IMR-90 (cell line): Measurements from ENCODE around the gene FBXL7. TPM values are rescaled to one million over a fixed set of nuclear protein-coding genes. Genes with fewer than 3 reads are reported as not detected.

Experiments used
- ATAC-seq: fragments of 200-7000 bp; cut with Tn5 transposase; 2 replicates; pipeline ENCODE4 v1.9.1; 2020; ENCODE audit warnings: low read depth, mild to moderate bottlenecking, moderate library complexity
- BruUV-seq: library from RNA; stranded (reverse); fragments of 400-500 nt; replicated peaks from 2 replicates; lab custom pipeline; 2021; lab: Mats Ljungman, UMichigan
- CTCF ChIA-PET: fragments of 300-600 bp; formaldehyde crosslinking; extraction: SDS; loops from one replicate; lab custom pipeline; 2021; ENCODE audit warnings: antibody characterized with exemption; lab: Yijun Ruan, JAX
- POLR2A ChIA-PET: fragments of 300-600 bp; sonication (Branson Sonifier 250); formaldehyde crosslinking; loops from one replicate; lab custom pipeline; 2022; ENCODE audit warnings: antibody characterized with exemption; ENCODE audit not compliant: unreplicated experiment; lab: Charles Lee
- DNase-seq: peaks from one replicate; pipeline ENCODE4 v3.0.0; 2013
- H2AFZ ChIP-seq: replicated peaks from 2 replicates; pipeline ENCODE3; 2013; ENCODE audit warnings: low read length, mild to moderate bottlenecking; ENCODE audit not compliant: poor library complexity
- H2AK5ac ChIP-seq: 2 replicates; pipeline ENCODE4 v1.6.1; 2013; ENCODE audit warnings: low read depth, low read length, inconsistent platforms
- H2AK9ac ChIP-seq: replicated peaks from 2 replicates; pipeline ENCODE3; 2013; ENCODE audit warnings: mild to moderate bottlenecking, low read depth, low read length, moderate library complexity; ENCODE audit not compliant: poor library complexity
- H2BK120ac ChIP-seq: 2 replicates; pipeline ENCODE4 v1.6.1; 2013; ENCODE audit warnings: low read depth, low read length, inconsistent platforms
- H2BK15ac ChIP-seq: 3 replicates; pipeline ENCODE4 v1.6.1; 2013; ENCODE audit warnings: low read depth, low read length, inconsistent platforms
- H2BK20ac ChIP-seq: 2 replicates; pipeline ENCODE4 v1.6.1; 2013; ENCODE audit warnings: low read depth, mild to moderate bottlenecking, inconsistent platforms, low read length, moderate library complexity
- H2BK5ac ChIP-seq: 2 replicates; pipeline ENCODE4 v1.6.1; 2013; ENCODE audit warnings: mild to moderate bottlenecking, low read depth, low read length, inconsistent platforms; ENCODE audit not compliant: poor library complexity, severe bottlenecking
- H3K14ac ChIP-seq: replicated peaks from 2 replicates; pipeline ENCODE4 v1.6.1; 2013; ENCODE audit warnings: low read depth, low read length, inconsistent platforms
- H3K18ac ChIP-seq: 2 replicates; pipeline ENCODE4 v1.6.1; 2013; ENCODE audit warnings: low read depth, low read length, control low read depth
- H3K23ac ChIP-seq: 2 replicates; pipeline ENCODE4 v1.6.1; 2013; ENCODE audit warnings: low read depth, low read length, inconsistent platforms
- H3K27ac ChIP-seq: 2 replicates; pipeline ENCODE4 v1.5.1; 2013; ENCODE audit warnings: mild to moderate bottlenecking, control low read depth, low read length; ENCODE audit not compliant: insufficient read depth
- H3K27me3 ChIP-seq: 2 replicates; pipeline ENCODE4 v1.6.1; 2013; ENCODE audit warnings: low read length; ENCODE audit not compliant: control insufficient read depth, insufficient read depth
- H3K36me3 ChIP-seq: 2 replicates; pipeline ENCODE4 v1.6.1; 2013; ENCODE audit warnings: low read length, mixed read lengths; ENCODE audit not compliant: control insufficient read depth, insufficient read depth
- H3K4ac ChIP-seq: 2 replicates; pipeline ENCODE4 v1.6.1; 2013; ENCODE audit warnings: low read depth, low read length, inconsistent platforms
- H3K4me1 ChIP-seq: 2 replicates; pipeline ENCODE4 v1.6.1; 2013; ENCODE audit warnings: low read length, mixed read lengths; ENCODE audit not compliant: control insufficient read depth, insufficient read depth
- H3K4me2 ChIP-seq: 2 replicates; pipeline ENCODE4 v1.6.1; 2013; ENCODE audit warnings: low read depth, mild to moderate bottlenecking, control low read depth, low read length, moderate library complexity
- H3K4me3 ChIP-seq: 2 replicates; pipeline ENCODE4 v1.5.1; 2013; ENCODE audit warnings: low read depth, mild to moderate bottlenecking, control low read depth, low read length, moderate library complexity; ENCODE audit not compliant: insufficient read depth
- H3K56ac ChIP-seq: 2 replicates; pipeline ENCODE4 v1.6.1; 2013; ENCODE audit warnings: low read length, inconsistent platforms; ENCODE audit not compliant: insufficient read depth; ENCODE audit errors: extremely low read depth
- H3K79me1 ChIP-seq, 2 experiments: 2 replicates each; pipeline ENCODE4 v1.6.1; 2013; ENCODE audit warnings: low read length in 2 of 2, inconsistent platforms in 1 of 2, low read depth in 1 of 2
- H3K9ac ChIP-seq: 2 replicates; pipeline ENCODE4 v1.6.1; 2013; ENCODE audit warnings: low read depth, low read length, control low read depth
- H3K9me1 ChIP-seq: 2 replicates; pipeline ENCODE4 v1.6.1; 2013; ENCODE audit warnings: low read length, inconsistent platforms; ENCODE audit not compliant: insufficient read depth
- H3K9me3 ChIP-seq: 2 replicates; pipeline ENCODE4 v1.6.1; 2013; ENCODE audit warnings: low read length; ENCODE audit not compliant: control insufficient read depth, insufficient read depth
- H4K20me1 ChIP-seq: 2 replicates; pipeline ENCODE4 v1.6.1; 2013; ENCODE audit warnings: low read length, inconsistent platforms; ENCODE audit not compliant: insufficient read depth
- H4K5ac ChIP-seq: 2 replicates; pipeline ENCODE4 v1.6.1; 2013; ENCODE audit warnings: mild to moderate bottlenecking, low read depth, low read length, control low read depth
- H4K8ac ChIP-seq, 2 experiments: 2 replicates each; pipeline ENCODE4 v1.6.1; 2013; ENCODE audit warnings: low read depth in 2 of 2, low read length in 2 of 2, control low read depth in 1 of 2, inconsistent platforms in 1 of 2
- H4K91ac ChIP-seq: 2 replicates; pipeline ENCODE4 v1.6.1; 2013; ENCODE audit warnings: low read depth, low read length, inconsistent platforms; ENCODE audit not compliant: insufficient read depth
- CEBPB ChIP-seq: IDR thresholded peaks from 2 replicates; pipeline ENCODE4 v1.6.1; 2012; ENCODE audit warnings: low read depth, low read length, improper control_type of control experiment
- ELK1 ChIP-seq: fragments of 150-350 bp; IDR thresholded peaks from 2 replicates; pipeline ENCODE4 v1.6.1; 2016; ENCODE audit warnings: low read depth, mild to moderate bottlenecking, low read length, moderate library complexity, borderline replicate concordance
- WGBS, 2 experiments: methylation state at CpG; one replicate each; pipeline versions ENCODE4 v1.1.5 to v1.1.7; 2013; ENCODE audit warnings: missing lambda C conversion rate in 2 of 2; ENCODE audit not compliant: insufficient read length in 1 of 2; ENCODE audit errors: extremely low coverage in 2 of 2; 5-methylcytosine and 5-hydroxymethylcytosine counted together
- dilution Hi-C: fragments of 300-500 bp; cut with HindIII; formaldehyde crosslinking; loops from one replicate; pipeline ENCODE4 v1.14.3; 2018; ENCODE audit warnings: low sequenced_read_pairs; ENCODE audit not compliant: unreplicated experiment
- in situ Hi-C: fragments of 300-500 bp; cut with MboI; formaldehyde crosslinking; loops from 3 replicates; pipeline ENCODE4 v1.14.3; 2019; ENCODE audit warnings: low sequenced_read_pairs, inconsistent platforms, mixed read lengths
- intact Hi-C: fragments of 100-400 bp; cut with micrococcal nuclease; formaldehyde crosslinking; loops from 2 replicates; pipeline ENCODE4 v1.10.0; 2022
- polyA plus RNA-seq, 3 experiments: library from polyadenylated mRNA; depleted of rRNA; stranded (reverse); fragments of >200 nt; gene quantifications; 2 replicates each; pipeline ENCODE4 v1.2.3, GENCODE V29; 2012; ENCODE audit warnings: low replicate concordance in 1 of 3
- total RNA-seq: library from RNA; depleted of rRNA; stranded (reverse); fragments of >200 nt; gene quantifications from 2 replicates; pipeline ENCODE4 v1.2.3, GENCODE V29; 2012

FBXL7 gene
- total and polyA plus RNA-seq, 2 of the 4 experiments (the other 2 are of a cell fraction), result 4.1 to 10.2 TPM

- Histone ChIP-seq H3K9me1 (no peaks in the 10 kb centered on the region; the same call in 1 of the 2 replicates), H3K4ac (no peak overlapping the region), H3K4me3 (no peak overlapping the region), H3K23ac (no peak overlapping the region), H3K79me1 (peaks cover 15 to 23% of the 10 kb centered on the region in 2 experiments; a peak in 3 of 4 replicates), H3K4me1 (no peaks in the 10 kb centered on the region), H2BK5ac (no peak overlapping the region), H3K27me3 (no peaks in the 10 kb centered on the region), H2BK15ac (no peak overlapping the region), H3K56ac (no peak overlapping the region), H3K9me3 (no peaks in the 10 kb centered on the region), H2BK20ac (no peak overlapping the region), H2BK120ac (no peak overlapping the region), H4K8ac (no peak overlapping the region), H3K36me3 (no peaks in the 10 kb centered on the region), H3K9ac (no peak overlapping the region), H3K14ac (no peak overlapping the region), H2AFZ (no peak overlapping the region), H2AK9ac (no peak overlapping the region), H3K4me2 (no peak overlapping the region), H4K20me1 (no peaks in the 10 kb centered on the region), H3K18ac (no peak overlapping the region), H4K5ac (no peak overlapping the region), H2AK5ac (no peak overlapping the region), H4K91ac (no peak overlapping the region), H3K27ac (no peak overlapping the region)
- ChIA-PET POLR2A (no interaction called here), CTCF (no interaction called here)
- DNase-seq (no peak), ATAC-seq (no peak)
- TF ChIP-seq ELK1 (no peak), CEBPB (peak; percentile 54; the same call in 1 of the 2 replicates)
- in situ Hi-C loops (no loop called here), dilution Hi-C loops (no loop called here), intact Hi-C loops (no loop called here)
- BruUV-seq, result no TSS peak
- WGBS, 2 experiments, result 100% methylated on average over 1 of the region's 1 CpG; no CpG with 5 or more reads in 1 of the 2 experiments
Observed at GRCh38 chr5:15612915-15613635, 113.1 kb downstream of the FBXL7 start.
